ENCODE data around the gene SHOC2. TPM values are rescaled to one million over a fixed set of nuclear protein-coding genes. Genes with fewer than 3 reads are reported as not detected.

Gene SHOC2
- total RNA-seq, 1 donor from 2014 or later, result 38.7 TPM

DNA sequence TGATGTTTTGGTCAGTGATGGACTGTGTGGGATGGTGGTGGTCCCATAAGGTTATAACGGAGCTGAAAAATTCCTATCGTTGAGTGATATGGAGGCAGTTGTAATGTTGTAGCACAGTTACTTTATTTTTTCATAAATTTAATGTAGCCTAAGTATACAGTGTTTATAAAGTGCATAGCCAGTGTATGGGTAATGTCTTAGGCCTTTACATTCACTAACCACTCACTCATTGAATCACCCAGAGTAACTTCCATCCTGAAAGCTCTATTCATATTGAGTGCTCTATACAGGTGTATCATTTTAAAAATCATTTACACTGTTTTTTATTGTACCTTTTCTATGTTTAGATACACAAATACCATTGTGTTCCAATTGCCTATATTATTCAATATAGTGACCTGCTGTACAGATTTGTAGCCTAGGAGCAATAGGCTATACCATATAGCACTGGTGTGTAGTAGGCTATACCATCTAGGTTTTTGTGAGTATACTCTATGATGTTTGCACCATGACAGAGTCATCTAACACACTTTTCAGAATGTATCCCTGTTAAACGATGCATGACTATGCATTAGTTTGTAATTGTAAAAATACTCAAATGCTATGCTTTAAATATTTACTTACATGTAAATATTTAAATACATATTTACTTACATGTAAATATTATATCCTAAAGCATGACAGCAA is 26.7 kb upstream of the SHOC2 start:
- H3K27me3 Mint-ChIP-seq, result no peaks in the 10 kb centered on the region

DNA sequence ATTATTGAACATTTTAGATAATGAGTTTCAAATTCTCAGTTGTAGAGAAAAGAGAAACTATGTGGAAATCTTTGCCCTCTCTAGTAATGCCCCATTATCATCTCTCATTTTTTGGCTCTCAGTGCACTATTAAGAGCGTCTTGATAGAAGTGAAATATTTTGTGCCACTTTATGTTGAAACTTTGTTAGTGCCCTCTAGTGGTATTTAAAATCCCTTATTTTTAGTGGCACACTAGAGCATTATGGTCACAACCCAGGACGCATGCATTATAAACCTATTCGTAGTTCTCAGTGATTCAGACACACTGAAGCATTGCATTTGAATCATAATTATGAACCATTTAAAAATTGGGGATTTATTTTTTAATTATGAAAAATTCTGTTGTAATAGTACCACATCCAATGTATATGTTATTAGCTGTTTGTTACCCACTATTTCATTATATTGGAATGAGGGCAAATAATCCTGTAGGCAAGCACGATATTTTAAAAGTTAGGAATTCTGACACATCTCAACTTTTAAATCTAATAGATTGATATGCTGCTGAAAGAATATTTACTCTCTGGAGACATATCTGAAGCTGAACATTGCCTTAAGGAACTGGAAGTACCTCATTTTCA is 25.7 kb upstream of the SHOC2 start:
- Mint-ChIP-seq H3K4me3 (no peak overlapping the region), H3K27me3 (no peaks in the 10 kb centered on the region), H3K27ac (no peak overlapping the region), H3K9me3 (no peaks in the 10 kb centered on the region), H3K36me3 (peaks cover 29% of the 10 kb centered on the region), H3K4me1 (ENCODE audit: unreplicated experiment) (peaks cover 9% of the 10 kb centered on the region)
- TF ChIP-seq, protein P1, sequence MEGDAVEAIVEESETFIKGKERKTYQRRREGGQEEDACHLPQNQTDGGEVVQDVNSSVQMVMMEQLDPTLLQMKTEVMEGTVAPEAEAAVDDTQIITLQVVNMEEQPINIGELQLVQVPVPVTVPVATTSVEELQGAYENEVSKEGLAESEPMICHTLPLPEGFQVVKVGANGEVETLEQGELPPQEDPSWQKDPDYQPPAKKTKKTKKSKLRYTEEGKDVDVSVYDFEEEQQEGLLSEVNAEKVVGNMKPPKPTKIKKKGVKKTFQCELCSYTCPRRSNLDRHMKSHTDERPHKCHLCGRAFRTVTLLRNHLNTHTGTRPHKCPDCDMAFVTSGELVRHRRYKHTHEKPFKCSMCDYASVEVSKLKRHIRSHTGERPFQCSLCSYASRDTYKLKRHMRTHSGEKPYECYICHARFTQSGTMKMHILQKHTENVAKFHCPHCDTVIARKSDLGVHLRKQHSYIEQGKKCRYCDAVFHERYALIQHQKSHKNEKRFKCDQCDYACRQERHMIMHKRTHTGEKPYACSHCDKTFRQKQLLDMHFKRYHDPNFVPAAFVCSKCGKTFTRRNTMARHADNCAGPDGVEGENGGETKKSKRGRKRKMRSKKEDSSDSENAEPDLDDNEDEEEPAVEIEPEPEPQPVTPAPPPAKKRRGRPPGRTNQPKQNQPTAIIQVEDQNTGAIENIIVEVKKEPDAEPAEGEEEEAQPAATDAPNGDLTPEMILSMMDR (conservative IDR thresholded peaks at IDR 0.05), result peak; percentile 82
- DNase-seq (ENCODE audit: extremely low spot score, unreplicated experiment), result no peak

More for the DNA sequence above, 26.7 kb upstream of the SHOC2 start:
- H3K9me3 Mint-ChIP-seq, result no peaks in the 10 kb centered on the region
- peaks cover 25% of the 10 kb centered on the region for H3K36me3 Mint-ChIP-seq
- H3K27ac Mint-ChIP-seq, result no peak overlapping the region
- no peak for DNase-seq (ENCODE audit: extremely low spot score, unreplicated experiment)
- no peak overlapping the region for H3K4me3 Mint-ChIP-seq
- peaks cover 9% of the 10 kb centered on the region for H3K4me1 Mint-ChIP-seq (ENCODE audit: unreplicated experiment)
- TF ChIP-seq, protein P1 (conservative IDR thresholded peaks at IDR 0.05), result no peak

DNA sequence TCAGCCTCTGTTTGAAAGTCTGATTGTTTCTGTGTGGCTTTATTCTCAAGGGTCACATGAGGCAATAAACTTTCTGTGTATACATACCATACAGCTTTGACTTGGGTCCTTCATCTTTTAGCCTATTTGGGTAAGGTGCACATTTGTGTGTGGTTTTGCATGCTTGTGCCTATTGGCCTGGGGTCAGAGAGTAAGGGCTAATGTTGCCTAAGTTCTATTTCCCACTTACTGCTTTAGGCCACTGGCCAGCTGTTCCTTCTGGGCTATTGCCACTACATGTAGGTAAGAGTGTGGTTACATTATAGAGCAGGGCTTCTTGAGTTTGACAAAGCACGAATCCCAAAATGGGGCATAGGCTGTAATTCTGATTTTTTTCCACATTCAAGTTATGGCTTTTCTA is 22.2 kb upstream of the SHOC2 start:
- TF ChIP-seq, protein P1 (conservative IDR thresholded peaks at IDR 0.05), result no peak
- Mint-ChIP-seq H3K27me3 (no peaks in the 10 kb centered on the region), H3K27ac (no peak overlapping the region), H3K4me3 (no peak overlapping the region), H3K36me3 (peaks cover 35% of the 10 kb centered on the region), H3K9me3 (no peaks in the 10 kb centered on the region), H3K4me1 (ENCODE audit: unreplicated experiment) (peaks cover 9% of the 10 kb centered on the region)
- DNase-seq (ENCODE audit: extremely low spot score, unreplicated experiment), result no peak

DNA sequence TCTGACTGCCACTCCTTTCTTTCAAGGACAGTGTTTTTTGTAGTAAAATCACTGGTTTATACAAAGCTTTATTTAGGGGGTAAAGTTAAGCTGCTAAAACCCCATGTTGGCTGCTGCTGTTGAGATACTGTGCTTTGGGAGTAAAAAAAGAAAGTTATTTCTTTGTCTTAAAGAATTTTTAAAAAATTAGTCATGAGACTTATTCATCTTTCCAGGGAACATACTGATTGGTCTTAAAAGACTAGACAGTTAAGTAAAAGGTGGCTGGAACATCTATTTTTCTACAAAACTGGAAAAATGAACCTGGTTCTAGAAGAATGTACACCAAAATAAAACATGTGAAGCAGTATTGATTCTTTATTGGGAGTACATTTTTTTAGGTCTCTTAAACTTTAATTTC is 21.0 kb upstream of the SHOC2 start:
- Mint-ChIP-seq H3K9me3 (no peaks in the 10 kb centered on the region), H3K4me1 (ENCODE audit: unreplicated experiment) (peaks cover 7% of the 10 kb centered on the region), H3K27ac (no peak overlapping the region), H3K4me3 (no peak overlapping the region), H3K27me3 (no peaks in the 10 kb centered on the region), H3K36me3 (peaks cover 44% of the 10 kb centered on the region)
- DNase-seq (ENCODE audit: extremely low spot score, unreplicated experiment), result no peak
- TF ChIP-seq, protein P1 (conservative IDR thresholded peaks at IDR 0.05), result no peak

DNA sequence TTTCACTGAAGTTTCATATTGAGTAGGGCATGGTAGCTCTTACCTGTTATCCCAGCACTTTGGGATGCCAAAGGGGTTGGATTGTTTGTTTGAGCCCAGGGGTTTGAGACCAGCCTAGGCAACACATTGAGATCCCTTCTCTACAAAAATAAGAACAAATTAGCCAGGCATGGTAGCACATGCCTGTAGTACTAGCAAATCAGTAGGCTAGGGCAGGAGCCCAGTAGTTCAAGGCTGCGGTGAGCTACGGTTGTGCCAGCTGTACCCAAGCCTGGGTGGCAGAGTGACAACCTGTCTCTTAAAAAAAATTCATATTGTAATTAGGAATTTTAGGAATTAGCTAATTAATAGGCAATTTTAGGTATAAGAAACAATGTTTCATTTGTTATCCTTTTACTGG is 18.4 kb upstream of the SHOC2 start:
- peaks cover 45% of the 10 kb centered on the region for H3K36me3 Mint-ChIP-seq
- H3K9me3 Mint-ChIP-seq, result no peaks in the 10 kb centered on the region
- no peak overlapping the region for H3K4me3 Mint-ChIP-seq
- peaks cover 4% of the 10 kb centered on the region for H3K4me1 Mint-ChIP-seq (ENCODE audit: unreplicated experiment)
- TF ChIP-seq, protein P1 (conservative IDR thresholded peaks at IDR 0.05), result no peak
- no peaks in the 10 kb centered on the region for H3K27me3 Mint-ChIP-seq
- DNase-seq (ENCODE audit: extremely low spot score, unreplicated experiment), result no peak
- no peak overlapping the region for H3K27ac Mint-ChIP-seq
